GM18505 (cell line): ENCODE data around the gene DRC7.

Experiments
- ATAC-seq: cut with Tn5 transposase; IDR thresholded peaks from one replicate; pipeline ENCODE4 v1.9.1; 2021; ENCODE audit not compliant: unreplicated experiment
- POLR2A ChIP-seq: IDR thresholded peaks from 4 replicates; pipeline ENCODE4 v1.6.1; 2011; ENCODE audit warnings: borderline replicate concordance; ENCODE audit not compliant: insufficient read depth, insufficient read length; ENCODE audit errors: extremely low read depth

DRC7 gene

GRCh38 chr16:57757326-57757786 lies 62.8 kb downstream of the DRC7 start:
- peak; percentile 79 for ATAC-seq
- no peak for TF ChIP-seq POLR2A

- no peak for ATAC-seq
- TF ChIP-seq POLR2A = no peak
Measured at GRCh38 chr16:57757883-57758282, 63.3 kb downstream of the DRC7 start.

- TF ChIP-seq POLR2A = no peak
- ATAC-seq = no peak
Measured at GRCh38 chr16:57758331-57759117, 63.9 kb downstream of the DRC7 start.

GRCh38 chr16:57759131-57759530 lies 64.5 kb downstream of the DRC7 start:
- TF ChIP-seq POLR2A = no peak
- ATAC-seq = no peak

GRCh38 chr16:57759541-57760356 lies 65.1 kb downstream of the DRC7 start:
- no peak for ATAC-seq
- no peak for TF ChIP-seq POLR2A

- no peak for ATAC-seq
- TF ChIP-seq POLR2A = no peak
Measured at GRCh38 chr16:57760357-57761160, 66.0 kb downstream of the DRC7 start.

GRCh38 chr16:57761301-57761700 lies 66.7 kb downstream of the DRC7 start:
- no peak for TF ChIP-seq POLR2A
- no peak for ATAC-seq

- no peak for ATAC-seq
- TF ChIP-seq POLR2A = no peak
Measured at GRCh38 chr16:57761957-57762356, 67.4 kb downstream of the DRC7 start.

GRCh38 chr16:57762365-57763040 lies 67.9 kb downstream of the DRC7 start:
- no peak for ATAC-seq
- no peak for TF ChIP-seq POLR2A

- ATAC-seq = no peak
- no peak for TF ChIP-seq POLR2A
Measured at GRCh38 chr16:57763285-57764005, 68.8 kb downstream of the DRC7 start.

- no peak for TF ChIP-seq POLR2A
- no peak for ATAC-seq
Measured at GRCh38 chr16:57764006-57764340, 69.4 kb downstream of the DRC7 start.
